Gastrocnemius medialis (tissue), 4 donors: Measurements from ENCODE around the gene STAT5B.
A peak's percentile ranks its signal among the peaks of the same experiment; 100 is the strongest.
"Not testable (repeated sequence)": the region's sequence is repeated elsewhere in the genome, so short reads cannot be mapped to it uniquely, and the experiment has no call there.

ENCODE experiments used
- POLR2A ChIP-seq, 2 donors: fragments of 450-650 bp; IDR thresholded peaks; one replicate each; pipeline ENCODE4 v1.6.1; 2017; ENCODE audit warnings: antibody characterized with exemption in 2 of 2, mild to moderate bottlenecking in 2 of 2, moderate library complexity in 2 of 2
- TF ChIP-seq, protein P1 (sequence below), 5 experiments: fragments of 450-650 bp in 3 of 5; fragments of 200-600 bp in 2 of 5; sonication (generic) in 2 of 5; IDR thresholded peaks in 4 of 5; conservative IDR thresholded peaks in 1 of 5; 1 replicate in 4 of 5; 2 replicates in 1 of 5; pipeline ENCODE4 v1.5.1; 2016 to 2019; ENCODE audit warnings: antibody characterized with exemption in 5 of 5, mild to moderate bottlenecking in 3 of 5, moderate library complexity in 3 of 5

DNA sequence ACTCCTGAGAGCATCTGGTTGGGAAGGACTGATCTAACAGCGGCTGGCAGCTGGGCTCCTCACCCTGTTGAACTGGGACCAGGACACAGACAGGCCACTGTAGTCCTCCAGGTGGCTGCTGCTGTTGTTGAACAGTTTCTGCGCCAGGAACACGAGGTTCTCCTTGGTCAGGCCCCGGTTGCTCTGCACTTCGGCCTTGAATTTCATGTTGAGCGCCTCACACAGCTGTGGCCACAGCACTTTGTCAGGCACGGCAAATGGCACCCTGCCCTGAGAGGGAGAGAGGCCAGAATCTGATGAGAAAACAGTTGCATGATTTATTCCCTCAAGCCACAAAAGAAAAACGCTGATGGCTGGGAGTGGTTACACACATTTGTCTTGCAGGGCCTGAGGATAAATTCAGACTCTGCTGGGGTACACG, 64.3 kb downstream of the STAT5B start:
- TF ChIP-seq, protein P1, sequence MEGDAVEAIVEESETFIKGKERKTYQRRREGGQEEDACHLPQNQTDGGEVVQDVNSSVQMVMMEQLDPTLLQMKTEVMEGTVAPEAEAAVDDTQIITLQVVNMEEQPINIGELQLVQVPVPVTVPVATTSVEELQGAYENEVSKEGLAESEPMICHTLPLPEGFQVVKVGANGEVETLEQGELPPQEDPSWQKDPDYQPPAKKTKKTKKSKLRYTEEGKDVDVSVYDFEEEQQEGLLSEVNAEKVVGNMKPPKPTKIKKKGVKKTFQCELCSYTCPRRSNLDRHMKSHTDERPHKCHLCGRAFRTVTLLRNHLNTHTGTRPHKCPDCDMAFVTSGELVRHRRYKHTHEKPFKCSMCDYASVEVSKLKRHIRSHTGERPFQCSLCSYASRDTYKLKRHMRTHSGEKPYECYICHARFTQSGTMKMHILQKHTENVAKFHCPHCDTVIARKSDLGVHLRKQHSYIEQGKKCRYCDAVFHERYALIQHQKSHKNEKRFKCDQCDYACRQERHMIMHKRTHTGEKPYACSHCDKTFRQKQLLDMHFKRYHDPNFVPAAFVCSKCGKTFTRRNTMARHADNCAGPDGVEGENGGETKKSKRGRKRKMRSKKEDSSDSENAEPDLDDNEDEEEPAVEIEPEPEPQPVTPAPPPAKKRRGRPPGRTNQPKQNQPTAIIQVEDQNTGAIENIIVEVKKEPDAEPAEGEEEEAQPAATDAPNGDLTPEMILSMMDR (IDR thresholded peaks at IDR 0.05 in 4 of 5, conservative IDR thresholded peaks at IDR 0.05 in 1 of 5), result peak in 2 of 5 experiments; percentile 11 to 19
- TF ChIP-seq POLR2A (IDR thresholded peaks at IDR 0.05), result not testable (repeated sequence)
